ENCODE results near the gene SPAG7. TPM values are rescaled to one million over a fixed set of nuclear protein-coding genes. Genes with fewer than 3 reads are reported as not detected.

The SPAG7 gene
- total and polyA plus RNA-seq, 4 donors = 63.8 to 101 (median 75.8) TPM

- no peak overlapping the region for H3K27ac ChIP-seq (ENCODE audit: low read depth in 1 of 2, low read length in 1 of 2)
- no peaks in the 10 kb centered on the region for H3K27me3 ChIP-seq (ENCODE audit: control insufficient read depth in 3 of 3, insufficient read depth in 3 of 3, low read length in 2 of 3)
- 96% methylated on average over 18 of the region's 18 CpGs for WGBS, 2 donors
- no peak overlapping the region for H3K4me3 ChIP-seq
- no peaks in the 10 kb centered on the region for H3K9me3 ChIP-seq (ENCODE audit: control insufficient read depth in 4 of 4, insufficient read depth in 3 of 4, low read length in 3 of 4)
- H3K4me1 ChIP-seq (ENCODE audit: control insufficient read depth in 5 of 5, insufficient read depth in 5 of 5, low read length in 5 of 5) = peaks cover 5 to 22% (median 6%) of the 10 kb centered on the region in 5 donors
- TF ChIP-seq CTCF (IDR thresholded peaks at IDR 0.05; ENCODE audit: control extremely low read depth, extremely low read depth) = no peak
- DNase-seq (no peak), ATAC-seq (ENCODE audit: insufficient read depth, low FRiP score) (no peak)
- peaks cover 38 to 64% (median 42%) of the 10 kb centered on the region in 4 donors for H3K36me3 ChIP-seq (ENCODE audit: control insufficient read depth in 4 of 4, insufficient read depth in 4 of 4, low read length in 4 of 4)
- no peak overlapping the region for H3K9ac ChIP-seq (ENCODE audit: insufficient read depth in 1 of 2, low read length in 2 of 2)
Observed at GRCh38 chr17:5003214-5003867, 35.7 kb upstream of the SPAG7 start.

- no peak overlapping the region for H3K4me3 ChIP-seq
- ATAC-seq (ENCODE audit: insufficient read depth, low FRiP score) (no peak), DNase-seq (no peak)
- WGBS, 2 donors = 94 to 95% methylated on average over 20 of the region's 20 CpGs
- peaks cover 30 to 54% (median 37%) of the 10 kb centered on the region in 4 donors for H3K36me3 ChIP-seq (ENCODE audit: control insufficient read depth in 4 of 4, insufficient read depth in 4 of 4, low read length in 4 of 4)
- peaks cover 5 to 22% (median 6%) of the 10 kb centered on the region in 5 donors for H3K4me1 ChIP-seq (ENCODE audit: control insufficient read depth in 5 of 5, insufficient read depth in 5 of 5, low read length in 5 of 5)
- H3K9ac ChIP-seq (ENCODE audit: insufficient read depth in 1 of 2, low read length in 2 of 2) = no peak overlapping the region
- H3K27ac ChIP-seq (ENCODE audit: low read depth in 1 of 2, low read length in 1 of 2) = no peak overlapping the region
- TF ChIP-seq CTCF (IDR thresholded peaks at IDR 0.05; ENCODE audit: control extremely low read depth, extremely low read depth) = no peak
- H3K27me3 ChIP-seq (ENCODE audit: control insufficient read depth in 3 of 3, insufficient read depth in 3 of 3, low read length in 2 of 3) = no peaks in the 10 kb centered on the region
- no peaks in the 10 kb centered on the region for H3K9me3 ChIP-seq (ENCODE audit: control insufficient read depth in 4 of 4, insufficient read depth in 3 of 4, low read length in 3 of 4)
Observed at GRCh38 chr17:5002121-5002788, 34.6 kb upstream of the SPAG7 start.

DNA sequence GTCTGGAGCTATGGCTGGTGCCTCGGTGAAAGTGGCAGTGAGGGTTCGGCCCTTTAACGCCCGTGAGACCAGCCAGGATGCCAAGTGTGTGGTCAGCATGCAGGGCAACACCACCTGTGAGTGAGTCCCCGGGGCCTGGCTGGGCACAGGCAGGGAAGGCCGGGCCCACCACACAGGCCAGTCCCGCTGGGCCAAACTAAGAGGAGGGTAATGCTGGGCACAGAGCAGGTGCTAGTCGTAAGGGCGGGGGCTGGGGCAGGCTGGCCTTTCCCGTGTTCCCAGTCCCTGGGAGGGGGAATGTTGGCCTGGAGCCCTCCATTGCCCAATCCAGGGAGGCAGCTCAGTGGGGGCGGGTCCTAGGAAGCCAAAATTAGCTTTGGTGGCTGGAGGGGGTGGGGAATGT, 32.6 kb upstream of the SPAG7 start:
- TF ChIP-seq CTCF (IDR thresholded peaks at IDR 0.05; ENCODE audit: control extremely low read depth, extremely low read depth) = no peak
- DNase-seq (peak in 1 of 3 donors; percentile 22), ATAC-seq (ENCODE audit: insufficient read depth, low FRiP score) (no peak)
- Histone ChIP-seq H3K27ac (ENCODE audit: low read depth in 1 of 2, low read length in 1 of 2) (peak overlapping the region; percentile 78 to 88), H3K9me3 (ENCODE audit: control insufficient read depth in 4 of 4, insufficient read depth in 3 of 4, low read length in 3 of 4) (no peaks in the 10 kb centered on the region), H3K4me1 (ENCODE audit: control insufficient read depth in 5 of 5, insufficient read depth in 5 of 5, low read length in 5 of 5) (peaks cover 5 to 27% (median 6%) of the 10 kb centered on the region in 5 donors), H3K9ac (ENCODE audit: insufficient read depth in 1 of 2, low read length in 2 of 2) (no peak overlapping the region), H3K4me3 (no peak overlapping the region), H3K36me3 (ENCODE audit: control insufficient read depth in 4 of 4, insufficient read depth in 4 of 4, low read length in 4 of 4) (peaks cover 25 to 40% (median 26%) of the 10 kb centered on the region in 4 donors), H3K27me3 (ENCODE audit: control insufficient read depth in 3 of 3, insufficient read depth in 3 of 3, low read length in 2 of 3) (no peaks in the 10 kb centered on the region)
- WGBS, 2 donors = 57 to 79% methylated on average over 11 of the region's 11 CpGs

Measured in lung (tissue), 12 donors.